Astrocyte (in vitro differentiated cells and primary cell): ENCODE data around the gene HSPB1. TPM values are rescaled to one million over a fixed set of nuclear protein-coding genes. Genes with fewer than 3 reads are reported as not detected.
"Not testable (repeated sequence)": the region's sequence is repeated elsewhere in the genome, so short reads cannot be mapped to it uniquely, and the experiment has no call there.

Experiments
- DNase-seq: peaks from one replicate; pipeline ENCODE4 v3.0.0-alpha.2; 2010; ENCODE audit warnings: low read depth
- FAIRE-seq: peaks from 2 replicates; lab custom pipeline; 2011; peaks lifted over from hg19 to GRCh38; lab: Jason Lieb, UNC
- H2AFZ ChIP-seq: 2 replicates; pipeline ENCODE4 v1.6.0; 2012; ENCODE audit warnings: low read depth, low read length, inconsistent platforms
- H3K27ac ChIP-seq: 2 replicates; pipeline ENCODE4 v1.5.1; 2011; ENCODE audit warnings: low read depth, low read length, inconsistent platforms
- H3K27me3 ChIP-seq: 2 replicates; pipeline ENCODE4 v1.6.0; 2011; ENCODE audit warnings: low read length, inconsistent platforms; ENCODE audit not compliant: insufficient read depth
- H3K36me3 ChIP-seq: 2 replicates; pipeline ENCODE4 v1.5.1; 2011; ENCODE audit warnings: low read length, inconsistent platforms; ENCODE audit not compliant: insufficient read depth
- H3K4me1 ChIP-seq: 2 replicates; pipeline ENCODE4 v1.5.1; 2011; ENCODE audit warnings: low read length, inconsistent platforms; ENCODE audit not compliant: insufficient read depth
- H3K4me2 ChIP-seq: 2 replicates; pipeline ENCODE4 v1.6.0; 2012; ENCODE audit warnings: low read length, inconsistent platforms
- H3K4me3 ChIP-seq: 2 replicates; pipeline ENCODE4 v1.5.1; 2011; ENCODE audit warnings: low read depth, mild to moderate bottlenecking, low read length, inconsistent platforms; ENCODE audit not compliant: insufficient read depth
- H3K79me2 ChIP-seq: 2 replicates; pipeline ENCODE4 v1.6.0; 2012; ENCODE audit warnings: mild to moderate bottlenecking, low read length, inconsistent platforms; ENCODE audit not compliant: insufficient read depth
- H3K9ac ChIP-seq: 2 replicates; pipeline ENCODE4 v1.6.0; 2012; ENCODE audit warnings: mild to moderate bottlenecking, low read length, inconsistent platforms
- H3K9me3 ChIP-seq: 2 replicates; pipeline ENCODE4 v1.5.1; 2012; ENCODE audit warnings: low read depth, mild to moderate bottlenecking, low read length, inconsistent platforms; ENCODE audit not compliant: insufficient read depth
- H4K20me1 ChIP-seq: 2 replicates; pipeline ENCODE4 v1.6.0; 2012; ENCODE audit warnings: low read length, inconsistent platforms; ENCODE audit not compliant: insufficient read depth
- H3K27ac Mint-ChIP-seq: one replicate; pipeline ENCODE4 v1.8.0; 2021; ENCODE audit warnings: mild to moderate bottlenecking, mixed read lengths; ENCODE audit not compliant: unreplicated experiment
- H3K27me3 Mint-ChIP-seq: one replicate; pipeline ENCODE4 v1.8.0; 2021; ENCODE audit warnings: low read depth, mixed read lengths; ENCODE audit not compliant: unreplicated experiment
- H3K36me3 Mint-ChIP-seq: one replicate; pipeline ENCODE4 v1.8.0; 2021; ENCODE audit warnings: low read depth, mixed read lengths; ENCODE audit not compliant: unreplicated experiment
- H3K4me1 Mint-ChIP-seq: one replicate; pipeline ENCODE4 v1.8.0; 2021; ENCODE audit warnings: low read depth, mixed read lengths; ENCODE audit not compliant: unreplicated experiment
- H3K4me3 Mint-ChIP-seq: one replicate; pipeline ENCODE4 v1.8.0; 2021; ENCODE audit warnings: mild to moderate bottlenecking, moderate library complexity, mixed read lengths; ENCODE audit not compliant: unreplicated experiment
- H3K9me3 Mint-ChIP-seq: one replicate; pipeline ENCODE4 v1.8.0; 2021; ENCODE audit warnings: mild to moderate bottlenecking, mixed read lengths; ENCODE audit not compliant: unreplicated experiment
- CTCF ChIP-seq: IDR thresholded peaks from 2 replicates; pipeline ENCODE4 v1.5.1; 2011; ENCODE audit warnings: low read depth, mild to moderate bottlenecking, inconsistent platforms, low read length, moderate library complexity; ENCODE audit not compliant: insufficient read depth
- EZH2 ChIP-seq: IDR thresholded peaks from 2 replicates; pipeline ENCODE4 v1.6.1; 2012; ENCODE audit warnings: mild to moderate bottlenecking, low read length, inconsistent platforms; ENCODE audit not compliant: insufficient read depth
- total RNA-seq: library from RNA; stranded (reverse); gene quantifications from 2 replicates; pipeline ENCODE4 v1.2.1, GENCODE V29; 2021

HSPB1 gene
- total RNA-seq, 1 donor from 2014 or later = 933 TPM

DNA sequence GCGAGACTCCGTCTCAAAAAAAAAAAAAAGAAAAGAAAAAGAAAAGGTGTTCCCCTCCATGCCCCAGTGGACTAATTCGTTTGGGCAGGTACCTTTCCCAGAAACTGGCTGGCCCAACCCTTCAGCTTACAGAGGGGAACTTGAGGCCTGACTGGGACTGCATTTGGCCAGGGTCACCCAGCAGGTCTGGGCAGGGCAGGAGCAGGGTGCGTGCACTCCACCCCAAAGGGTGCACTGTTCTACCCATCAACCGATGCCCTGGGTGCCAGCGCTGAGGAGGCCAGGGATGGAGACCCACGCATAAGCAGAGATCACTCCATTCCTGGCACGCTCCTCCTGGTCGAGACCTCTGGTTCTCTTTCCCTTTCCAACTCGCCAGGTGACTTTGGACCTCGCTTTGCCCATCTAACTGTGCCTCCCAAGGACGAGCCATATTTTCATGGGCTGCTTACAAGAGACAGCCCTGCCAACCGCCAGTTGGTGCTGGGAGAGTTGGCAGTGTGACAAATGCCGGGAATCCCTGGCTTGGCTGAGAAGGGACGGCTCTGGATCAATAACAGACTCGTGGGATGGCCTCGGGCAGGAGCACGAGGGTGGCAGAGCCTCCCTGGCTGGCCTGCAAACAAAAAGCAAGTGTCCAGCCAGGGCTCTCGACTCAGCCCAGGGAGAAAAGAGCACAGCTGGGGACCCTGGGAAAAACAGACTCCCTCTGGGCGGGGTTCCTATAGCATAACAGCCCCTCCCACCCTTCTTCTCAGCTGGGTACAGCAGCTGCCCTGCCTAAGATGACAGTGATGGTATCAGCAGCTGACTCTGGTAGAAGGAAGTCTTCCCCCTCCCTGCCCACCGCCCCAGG is 7.9 kb downstream of the HSPB1 start:
- peak overlapping the region; percentile 10 for H2AFZ ChIP-seq
- no peak overlapping the region for H3K4me2 ChIP-seq
- no peak overlapping the region for H3K4me3 ChIP-seq
- H3K27ac ChIP-seq = no peak overlapping the region
- no peaks in the 10 kb centered on the region for H3K27me3 Mint-ChIP-seq
- H3K9me3 ChIP-seq = no peaks in the 10 kb centered on the region
- H3K36me3 Mint-ChIP-seq = no peaks in the 10 kb centered on the region
- H3K9ac ChIP-seq = no peak overlapping the region
- no peak overlapping the region for H3K4me3 Mint-ChIP-seq
- peaks cover 10% of the 10 kb centered on the region for H3K4me1 Mint-ChIP-seq
- no peak for FAIRE-seq
- H3K9me3 Mint-ChIP-seq = no peaks in the 10 kb centered on the region
- no peaks in the 10 kb centered on the region for H3K27me3 ChIP-seq
- H3K4me1 ChIP-seq = peaks cover 5% of the 10 kb centered on the region
- no peaks in the 10 kb centered on the region for H3K79me2 ChIP-seq
- H4K20me1 ChIP-seq = no peaks in the 10 kb centered on the region
- no peak for DNase-seq
- H3K36me3 ChIP-seq = no peaks in the 10 kb centered on the region
- H3K27ac Mint-ChIP-seq = peak overlapping the region; percentile 66
- no peak for TF ChIP-seq CTCF
- no peak for TF ChIP-seq EZH2

- not testable (repeated sequence) for FAIRE-seq, H3K36me3 Mint-ChIP-seq, H3K4me3 ChIP-seq, H3K27me3 ChIP-seq, DNase-seq, H3K4me2 ChIP-seq, H3K4me1 ChIP-seq, H3K36me3 ChIP-seq, H3K27ac ChIP-seq, H4K20me1 ChIP-seq, H3K9ac ChIP-seq, H3K4me1 Mint-ChIP-seq, H3K9me3 Mint-ChIP-seq, H3K9me3 ChIP-seq, H3K79me2 ChIP-seq, H3K27ac Mint-ChIP-seq, H2AFZ ChIP-seq, H3K4me3 Mint-ChIP-seq, H3K27me3 Mint-ChIP-seq
These were observed 9.4 kb downstream of the HSPB1 start for GRCh38 chr7:76311838-76312237.

DNA sequence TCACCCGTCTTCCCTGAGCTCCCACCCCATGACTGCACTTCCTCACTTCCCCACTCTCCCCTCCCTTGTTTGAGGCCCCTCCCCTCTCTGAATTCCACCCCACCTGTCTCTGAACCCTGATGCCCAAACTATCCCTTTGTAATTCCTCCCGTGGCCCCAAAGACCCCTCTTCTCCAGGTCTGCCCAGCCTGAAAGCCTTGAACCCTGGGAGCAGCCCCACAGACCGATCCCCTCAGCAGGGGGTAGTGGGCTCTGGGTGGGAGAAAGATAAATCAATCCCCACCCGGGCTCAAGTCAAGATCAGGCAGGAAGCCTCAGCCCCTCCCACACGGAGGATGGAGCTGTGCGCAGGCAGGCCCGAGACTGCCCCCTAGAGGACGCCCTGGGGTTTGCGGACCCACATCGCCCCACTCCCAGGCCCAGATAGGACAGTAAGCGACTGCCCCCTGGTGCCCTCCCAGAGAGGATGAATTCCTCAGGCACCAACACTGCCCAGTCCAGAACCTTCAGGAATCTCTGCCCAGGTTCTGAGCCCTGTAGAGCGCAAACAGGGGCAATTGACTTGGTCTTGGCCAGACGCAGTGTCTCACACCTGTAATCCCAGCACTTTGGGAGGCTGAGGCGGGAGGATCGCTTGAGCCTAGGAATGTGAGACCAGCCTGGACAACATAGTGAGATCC is 11.7 kb downstream of the HSPB1 start:
- peak; percentile 68 for DNase-seq
- Mint-ChIP-seq H3K36me3 (peaks cover 2% of the 10 kb centered on the region), H3K27me3 (no peaks in the 10 kb centered on the region), H3K27ac (no peak overlapping the region), H3K4me3 (no peak overlapping the region), H3K9me3 (peaks cover 2% of the 10 kb centered on the region), H3K4me1 (peaks cover 13% of the 10 kb centered on the region)
- peaks cover 4% of the 10 kb centered on the region for H4K20me1 ChIP-seq
- peak overlapping the region; percentile 48 for H2AFZ ChIP-seq
- H3K4me3 ChIP-seq = no peak overlapping the region
- peaks cover 14% of the 10 kb centered on the region for H3K4me1 ChIP-seq
- no peak overlapping the region for H3K9ac ChIP-seq
- TF ChIP-seq CTCF (peak; percentile 99), EZH2 (no peak)
- FAIRE-seq = no peak
- H3K4me2 ChIP-seq = peak overlapping the region; percentile 61
- H3K36me3 ChIP-seq = no peaks in the 10 kb centered on the region
- H3K27ac ChIP-seq = no peak overlapping the region
- H3K9me3 ChIP-seq = no peaks in the 10 kb centered on the region
- H3K27me3 ChIP-seq = no peaks in the 10 kb centered on the region
- no peaks in the 10 kb centered on the region for H3K79me2 ChIP-seq

DNA sequence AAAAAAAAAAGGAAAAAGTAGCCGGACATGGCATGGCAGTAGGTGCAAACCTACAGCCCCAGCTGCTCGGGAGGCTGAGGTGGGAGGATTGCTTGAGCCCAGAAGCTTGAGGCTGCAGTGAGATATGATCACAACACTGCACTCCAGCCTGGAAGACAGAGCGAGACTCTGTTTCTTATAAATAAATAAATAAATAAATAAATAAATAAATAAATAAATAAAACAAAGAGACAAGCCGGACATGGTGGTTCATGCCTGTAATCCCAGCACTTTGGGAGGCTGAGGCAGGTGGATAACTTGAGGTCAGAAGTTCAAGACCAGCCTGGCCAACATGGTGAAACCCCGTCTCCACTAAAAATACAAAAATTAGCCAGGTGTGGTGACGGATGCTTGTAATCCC is 12.3 kb downstream of the HSPB1 start:
- H3K9ac ChIP-seq, H3K4me2 ChIP-seq, H3K4me3 Mint-ChIP-seq, H3K9me3 ChIP-seq, DNase-seq, H3K79me2 ChIP-seq, H3K4me3 ChIP-seq, H3K36me3 Mint-ChIP-seq, H3K27ac ChIP-seq, H3K27me3 ChIP-seq, H3K27me3 Mint-ChIP-seq, H3K27ac Mint-ChIP-seq, FAIRE-seq, H4K20me1 ChIP-seq, H2AFZ ChIP-seq, H3K36me3 ChIP-seq, H3K9me3 Mint-ChIP-seq: not testable (repeated sequence)
- peaks cover 13% of the 10 kb centered on the region for H3K4me1 Mint-ChIP-seq
- H3K4me1 ChIP-seq = peaks cover 17% of the 10 kb centered on the region
